Upper lobe of left lung (tissue), 4 donors: Measurements from ENCODE around the gene FEM1B.

Experiments used
- CTCF ChIP-seq, 6 experiments: fragments of 450-650 bp in 4 of 6; fragments of 200-600 bp in 2 of 6; sonication (generic) in 2 of 6; IDR thresholded peaks; one replicate each; pipeline ENCODE4 v1.5.1; 2016 to 2019; ENCODE audit warnings: antibody characterized with exemption in 6 of 6
- EP300 ChIP-seq, 4 donors: sonication (generic); formaldehyde crosslinking; IDR thresholded peaks; one replicate each; pipeline ENCODE4 v1.5.1; 2017; ENCODE audit warnings: antibody characterized with exemption in 4 of 4, control low read depth in 2 of 4
- POLR2A ChIP-seq, 4 donors: fragments of 450-650 bp; IDR thresholded peaks; one replicate each; pipeline ENCODE4 v1.5.1; 2016 to 2017; ENCODE audit warnings: antibody characterized with exemption in 4 of 4, mild to moderate bottlenecking in 2 of 4
- POLR2AphosphoS5 ChIP-seq, 2 donors: sonication (generic); formaldehyde crosslinking; IDR thresholded peaks; one replicate each; pipeline ENCODE4 v1.5.1; 2017; ENCODE audit warnings: antibody characterized with exemption in 2 of 2

- TF ChIP-seq CTCF (IDR thresholded peaks at IDR 0.05): no peak
- no peak for TF ChIP-seq POLR2A (IDR thresholded peaks at IDR 0.05)
- no peak for TF ChIP-seq POLR2AphosphoS5 (IDR thresholded peaks at IDR 0.05)
- no peak for TF ChIP-seq EP300 (IDR thresholded peaks at IDR 0.05)
These were observed 43.5 kb upstream of the FEM1B start for GRCh38 chr15:68234060-68234459.
